GM18519 (cell line): ENCODE measurements around the gene JPH4.

ENCODE experiments used
- ATAC-seq: cut with Tn5 transposase; IDR thresholded peaks from one replicate; pipeline ENCODE4 v1.9.1; 2021; ENCODE audit warnings: mild to moderate bottlenecking, moderate library complexity; ENCODE audit not compliant: unreplicated experiment, low FRiP score

The JPH4 gene

GRCh38 chr14:23533652-23534435 lies 44.7 kb downstream of the JPH4 start:
- no peak for ATAC-seq

GRCh38 chr14:23532658-23533057 lies 45.9 kb downstream of the JPH4 start:
- ATAC-seq = no peak

GRCh38 chr14:23531391-23531790 lies 47.2 kb downstream of the JPH4 start:
- ATAC-seq = no peak

- ATAC-seq = no peak
Measured at GRCh38 chr14:23530375-23531055, 48.1 kb downstream of the JPH4 start.

DNA sequence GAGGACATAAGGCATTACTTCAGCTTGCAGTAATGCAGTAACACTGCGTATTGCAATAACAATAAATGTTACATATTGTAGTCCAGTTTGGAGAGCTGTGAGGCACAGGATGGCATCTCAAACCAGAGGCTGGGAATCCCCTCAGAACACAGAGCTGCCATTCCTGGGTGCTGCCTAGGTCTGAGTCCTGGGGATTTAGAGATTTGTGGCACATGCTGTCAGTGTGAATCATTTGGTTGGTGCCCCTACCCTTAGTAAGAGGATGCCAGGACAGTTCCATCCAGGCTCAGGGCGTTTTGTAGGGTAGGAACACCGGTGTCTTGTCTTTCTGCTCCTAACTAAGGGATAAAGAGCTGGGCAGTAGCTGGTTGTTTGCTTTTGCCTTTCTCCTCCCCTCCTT lies 49.6 kb downstream of the JPH4 start:
- no peak for ATAC-seq

GRCh38 chr14:23528555-23528954 lies 50.0 kb downstream of the JPH4 start:
- no peak for ATAC-seq

GRCh38 chr14:23525611-23526010 lies 53.0 kb downstream of the JPH4 start:
- ATAC-seq = no peak

GRCh38 chr14:23524954-23525353 lies 53.6 kb downstream of the JPH4 start:
- ATAC-seq = no peak

- ATAC-seq = no peak
Measured at GRCh38 chr14:23523229-23524016, 55.2 kb downstream of the JPH4 start.

DNA sequence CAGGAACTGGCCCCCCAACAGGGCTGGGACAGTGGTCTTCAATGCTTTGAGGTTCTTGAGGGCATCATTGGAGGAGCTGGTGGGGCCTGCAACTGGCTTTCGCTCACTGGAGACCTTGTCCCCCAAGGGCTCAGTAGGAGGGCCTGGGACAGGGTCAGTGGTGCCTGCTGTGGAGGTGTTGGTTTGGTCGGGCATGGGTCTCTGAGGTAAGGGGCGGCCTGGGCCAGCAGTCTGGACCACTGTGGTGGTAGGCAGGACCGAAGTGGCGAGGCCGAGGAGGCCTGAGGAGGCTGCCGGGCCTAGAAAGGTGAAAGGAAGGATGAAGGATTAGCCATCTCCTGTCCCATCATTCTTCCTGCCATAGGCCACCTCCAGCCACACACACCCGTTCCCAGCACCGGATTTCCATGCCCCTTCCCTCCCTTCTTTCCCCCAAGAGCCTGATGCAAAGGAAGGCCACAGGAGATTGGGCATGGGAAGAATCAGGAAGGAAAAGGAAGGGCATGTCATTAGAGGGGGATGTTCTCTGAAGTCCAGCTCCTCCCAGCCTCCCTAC lies 55.9 kb downstream of the JPH4 start:
- no peak for ATAC-seq

GRCh38 chr14:23521785-23522640 lies 56.6 kb downstream of the JPH4 start:
- ATAC-seq = no peak

DNA sequence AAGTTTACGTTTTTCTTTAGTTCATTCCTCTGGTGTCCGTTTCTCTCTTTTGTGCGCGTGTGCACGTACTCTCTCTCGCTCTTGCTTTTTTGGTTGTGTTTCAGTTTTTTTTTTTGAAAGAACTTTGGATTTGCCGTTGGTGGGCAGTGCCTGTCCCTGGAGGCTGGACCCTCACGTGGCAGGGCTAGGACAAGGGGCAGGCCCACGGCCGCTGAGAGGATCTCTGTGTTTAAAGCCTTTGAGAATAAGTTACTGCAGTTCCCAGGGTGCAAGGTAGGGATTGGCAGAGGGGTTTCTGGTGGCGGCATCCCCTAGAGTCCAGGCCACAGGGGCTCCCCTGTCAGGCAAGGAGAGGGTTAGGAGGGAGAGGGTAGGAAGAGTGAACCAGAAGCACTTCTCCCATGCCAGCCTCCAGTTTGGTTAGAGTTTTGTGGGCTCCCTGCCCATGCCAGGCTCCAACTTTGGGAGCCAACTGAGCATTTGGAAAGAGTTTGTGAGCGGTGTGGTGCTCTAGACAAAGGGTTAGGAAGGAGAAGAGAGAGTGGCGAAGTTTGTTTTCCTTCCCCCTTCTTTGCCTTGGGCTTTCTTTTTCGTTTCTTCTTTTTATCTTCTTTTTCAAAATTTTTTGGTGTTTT lies 57.6 kb downstream of the JPH4 start:
- ATAC-seq = no peak

DNA sequence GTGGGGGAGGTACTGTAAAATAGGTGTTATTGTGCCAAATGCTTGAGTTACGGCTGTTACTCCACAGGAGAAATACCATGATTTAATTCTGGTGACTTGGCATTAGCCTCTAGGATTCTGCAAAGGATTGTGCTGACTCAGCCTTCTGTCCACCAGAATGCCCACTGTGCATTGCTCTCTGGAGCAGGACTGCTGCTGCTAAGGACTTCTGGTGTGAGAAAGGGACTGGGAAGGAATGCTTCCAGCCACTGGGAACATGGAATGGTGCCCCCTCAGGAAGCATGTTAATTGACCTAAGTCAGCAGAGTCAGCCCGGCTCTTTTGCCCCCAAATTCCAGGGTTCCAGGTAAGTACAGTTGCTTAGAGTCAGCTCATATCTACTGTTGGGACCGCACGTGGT lies 59.9 kb downstream of the JPH4 start:
- no peak for ATAC-seq
